ENCODE results near the gene ADAMTSL1.

DNA sequence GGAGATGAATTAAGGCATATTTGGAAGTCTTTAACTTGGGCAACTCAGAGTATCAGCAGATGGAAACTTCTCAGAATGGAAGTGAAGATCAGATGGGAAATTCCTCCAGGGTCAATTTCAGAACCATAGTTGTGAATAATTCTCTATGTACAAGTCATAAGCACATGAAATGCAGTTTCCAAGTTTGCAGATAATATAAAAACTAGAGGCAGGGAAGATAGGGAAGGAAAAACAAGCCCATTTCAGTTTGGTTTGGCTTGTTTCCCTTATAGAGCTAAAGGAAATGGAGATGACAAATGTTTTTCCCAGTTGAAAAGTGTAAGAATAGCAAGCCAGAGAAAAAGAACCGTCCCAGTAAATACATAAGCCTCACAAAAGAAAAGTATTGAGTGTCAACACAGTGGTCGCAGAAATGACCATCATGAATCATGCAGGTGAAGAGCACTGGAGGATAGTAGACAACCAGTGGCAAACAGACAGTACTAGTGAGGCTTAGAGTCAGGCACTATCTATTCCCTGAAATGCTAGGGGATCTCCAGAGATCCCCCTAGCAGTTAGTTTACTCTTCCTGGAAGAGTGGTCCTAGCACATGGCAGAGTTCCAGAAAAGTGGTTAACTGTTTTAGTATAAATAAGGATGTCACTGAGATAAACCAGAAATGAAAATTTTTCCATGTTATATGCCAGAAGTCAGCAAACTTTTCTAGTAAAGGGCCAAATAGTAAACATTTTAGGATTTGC, 313.1 kb downstream of the ADAMTSL1 start:
- TF ChIP-seq MAFK (IDR thresholded peaks at IDR 0.05; ENCODE audit: low read depth, low read length) (no peak), EGR1 (IDR thresholded peaks at IDR 0.05; ENCODE audit: borderline replicate concordance, low read depth, low read length) (no peak), GTF2F1 (IDR thresholded peaks at IDR 0.05; ENCODE audit: borderline replicate concordance, low read depth, low read length) (no peak)
- TF ChIP-seq, protein P1, sequence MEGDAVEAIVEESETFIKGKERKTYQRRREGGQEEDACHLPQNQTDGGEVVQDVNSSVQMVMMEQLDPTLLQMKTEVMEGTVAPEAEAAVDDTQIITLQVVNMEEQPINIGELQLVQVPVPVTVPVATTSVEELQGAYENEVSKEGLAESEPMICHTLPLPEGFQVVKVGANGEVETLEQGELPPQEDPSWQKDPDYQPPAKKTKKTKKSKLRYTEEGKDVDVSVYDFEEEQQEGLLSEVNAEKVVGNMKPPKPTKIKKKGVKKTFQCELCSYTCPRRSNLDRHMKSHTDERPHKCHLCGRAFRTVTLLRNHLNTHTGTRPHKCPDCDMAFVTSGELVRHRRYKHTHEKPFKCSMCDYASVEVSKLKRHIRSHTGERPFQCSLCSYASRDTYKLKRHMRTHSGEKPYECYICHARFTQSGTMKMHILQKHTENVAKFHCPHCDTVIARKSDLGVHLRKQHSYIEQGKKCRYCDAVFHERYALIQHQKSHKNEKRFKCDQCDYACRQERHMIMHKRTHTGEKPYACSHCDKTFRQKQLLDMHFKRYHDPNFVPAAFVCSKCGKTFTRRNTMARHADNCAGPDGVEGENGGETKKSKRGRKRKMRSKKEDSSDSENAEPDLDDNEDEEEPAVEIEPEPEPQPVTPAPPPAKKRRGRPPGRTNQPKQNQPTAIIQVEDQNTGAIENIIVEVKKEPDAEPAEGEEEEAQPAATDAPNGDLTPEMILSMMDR (IDR thresholded peaks at IDR 0.05; ENCODE audit: control extremely low read depth in 1 of 3, insufficient read depth in 1 of 3, low read depth in 1 of 3, low read length in 3 of 3) = no peak

Measured in H1 (cell line).